ENCODE results near the gene ELP4. TPM values are rescaled to one million over a fixed set of nuclear protein-coding genes. Genes with fewer than 3 reads are reported as not detected.
A peak's percentile ranks its signal among the peaks of the same experiment; 100 is the strongest.

ELP4 gene
- total RNA-seq, 3 donors from 2014 or later = 15.7 to 17.6 (median 16.1) TPM

GRCh38 chr11:31802609-31802989 is 293.0 kb downstream of the ELP4 start:
- Mint-ChIP-seq H3K4me1 (ENCODE audit: low read depth) (peaks cover 37% of the 10 kb centered on the region), H3K4me3 (no peak overlapping the region)
- no peak for DNase-seq

DNA sequence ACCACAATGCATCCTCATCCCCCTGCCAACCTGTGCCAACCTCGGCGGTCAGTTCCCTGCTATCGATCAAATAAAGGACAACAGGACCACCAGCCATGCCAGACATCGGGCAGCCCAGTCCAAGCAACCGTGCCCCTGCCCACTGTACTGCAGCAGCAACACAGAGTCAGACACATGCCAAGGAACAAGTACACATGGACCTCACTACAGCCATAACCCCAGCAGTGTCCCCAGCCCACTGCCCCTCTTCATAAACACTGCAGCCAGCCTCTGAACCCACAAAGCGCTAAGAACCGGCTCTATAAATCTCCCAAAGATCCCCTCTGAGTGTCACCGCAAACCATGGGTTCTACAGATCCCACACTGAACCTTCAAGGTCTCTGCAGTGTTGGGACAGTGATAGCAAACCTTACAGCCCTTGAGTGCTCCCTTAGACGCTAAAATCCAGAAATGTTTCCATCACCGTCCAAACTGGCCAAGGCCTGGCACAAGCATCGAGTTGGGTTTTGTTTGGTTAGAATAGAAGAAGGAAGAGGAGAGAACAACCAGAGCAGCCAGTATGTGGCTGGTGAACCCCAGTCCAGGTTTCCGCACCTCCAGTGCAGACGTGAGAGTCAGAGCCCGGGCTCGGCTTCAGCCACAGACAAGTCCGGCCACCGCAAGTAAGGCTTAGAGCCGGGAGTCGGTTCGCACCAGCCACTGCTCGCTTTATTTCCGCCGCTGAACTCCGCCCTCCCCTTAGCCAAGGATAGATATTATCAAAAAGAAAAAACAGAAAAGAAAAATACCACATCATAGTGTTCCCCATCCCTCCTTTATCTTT is 293.6 kb downstream of the ELP4 start:
- Mint-ChIP-seq H3K4me3 (no peak overlapping the region), H3K9me3 (peaks cover 17% of the 10 kb centered on the region), H3K36me3 (ENCODE audit: insufficient read depth) (no peaks in the 10 kb centered on the region), H3K27me3 (ENCODE audit: low read depth) (peaks cover 83% of the 10 kb centered on the region), H3K4me1 (ENCODE audit: low read depth) (peaks cover 34% of the 10 kb centered on the region)
- no peak for DNase-seq
- ATAC-seq = no peak

More at GRCh38 chr11:31802609-31802989, 293.0 kb downstream of the ELP4 start:
- Mint-ChIP-seq H3K9me3 (peaks cover 17% of the 10 kb centered on the region), H3K36me3 (ENCODE audit: insufficient read depth) (no peaks in the 10 kb centered on the region), H3K27me3 (ENCODE audit: low read depth) (peaks cover 81% of the 10 kb centered on the region)
- no peak for ATAC-seq

- ATAC-seq (no peak), DNase-seq (no peak)
- H3K4me1 Mint-ChIP-seq (ENCODE audit: low read depth) = peaks cover 34% of the 10 kb centered on the region
- H3K36me3 Mint-ChIP-seq (ENCODE audit: insufficient read depth) = no peaks in the 10 kb centered on the region
- H3K4me3 Mint-ChIP-seq = peak overlapping the region; percentile 50
- peaks cover 17% of the 10 kb centered on the region for H3K9me3 Mint-ChIP-seq
- peaks cover 87% of the 10 kb centered on the region for H3K27me3 Mint-ChIP-seq (ENCODE audit: low read depth)
Measured at GRCh38 chr11:31803813-31804311, 294.3 kb downstream of the ELP4 start.

DNA sequence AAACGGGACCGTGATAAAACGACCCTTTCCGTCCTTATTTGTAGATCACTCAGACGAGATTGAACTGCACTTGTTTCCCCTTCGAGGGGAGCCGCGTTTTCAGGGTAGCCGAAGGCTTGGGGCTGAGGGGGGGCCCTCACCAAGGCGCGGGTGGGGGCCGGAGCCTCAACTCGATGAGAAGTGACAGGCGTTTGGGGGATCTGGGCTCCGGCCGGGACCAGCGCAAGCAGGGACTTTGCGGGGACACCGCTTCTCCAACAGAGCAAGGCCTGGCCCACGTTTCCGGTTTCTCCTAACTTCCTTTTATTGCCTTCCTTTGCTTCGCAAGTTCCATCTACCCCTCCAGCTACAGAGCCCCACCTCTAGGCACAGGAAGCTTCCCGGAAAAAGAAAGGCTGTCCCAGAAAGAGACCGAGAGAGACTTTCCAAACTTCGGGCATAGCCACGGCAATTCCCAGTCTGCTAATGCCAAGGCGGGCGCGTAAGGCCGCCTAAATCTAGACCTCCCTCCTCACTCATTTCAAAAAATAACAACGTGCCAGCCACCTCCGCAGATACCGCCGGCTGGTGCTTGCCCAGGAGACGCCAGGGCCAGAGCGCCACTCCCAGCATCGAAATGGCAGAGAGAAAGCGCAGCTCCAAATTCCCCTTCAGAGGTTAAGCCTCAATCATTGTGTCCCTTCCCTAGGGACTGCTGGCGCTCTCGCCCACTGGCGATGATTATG is 294.9 kb downstream of the ELP4 start:
- peaks cover 40% of the 10 kb centered on the region for H3K4me1 Mint-ChIP-seq (ENCODE audit: low read depth)
- no peak for ATAC-seq

DNA sequence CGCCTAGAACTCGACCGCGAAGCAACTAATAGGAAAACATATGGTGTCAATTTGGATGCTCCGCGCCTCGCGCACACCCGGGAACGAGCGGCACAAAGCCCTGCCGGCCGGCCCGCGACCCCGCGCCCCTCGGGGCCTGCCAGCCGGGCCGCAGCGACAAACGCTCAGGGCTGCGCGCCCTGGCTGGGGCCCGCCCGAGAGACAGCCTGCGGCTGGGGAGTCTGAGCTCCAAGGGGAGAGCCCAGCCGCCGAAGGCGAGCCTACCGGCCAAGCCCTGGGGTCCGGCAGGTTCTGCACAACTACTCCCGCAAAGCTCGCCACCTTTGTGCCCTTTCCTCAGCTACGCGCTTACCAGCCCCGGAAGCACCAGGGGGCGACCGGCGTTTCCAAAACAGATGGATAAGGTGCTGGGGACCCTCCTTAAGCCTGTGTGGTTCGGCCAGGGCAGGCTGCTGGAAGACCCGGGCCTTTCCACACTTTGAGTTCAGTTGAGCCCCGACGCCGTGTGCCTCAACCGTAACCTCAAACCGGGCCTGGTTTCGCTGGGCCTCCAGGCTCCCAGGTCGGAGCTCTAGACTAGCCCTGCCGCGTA is 295.6 kb downstream of the ELP4 start:
- DNase-seq = no peak
- Mint-ChIP-seq H3K9me3 (peaks cover 15% of the 10 kb centered on the region), H3K36me3 (ENCODE audit: insufficient read depth) (no peaks in the 10 kb centered on the region), H3K4me3 (peak overlapping the region; percentile 50), H3K4me1 (ENCODE audit: low read depth) (peaks cover 40% of the 10 kb centered on the region), H3K27me3 (ENCODE audit: low read depth) (peaks cover 90% of the 10 kb centered on the region)
- ATAC-seq = no peak

More for the DNA sequence above, 294.9 kb downstream of the ELP4 start:
- Mint-ChIP-seq H3K4me3 (peak overlapping the region; percentile 50), H3K27me3 (ENCODE audit: low read depth) (peaks cover 89% of the 10 kb centered on the region), H3K9me3 (peaks cover 17% of the 10 kb centered on the region), H3K36me3 (ENCODE audit: insufficient read depth) (no peaks in the 10 kb centered on the region)
- DNase-seq = no peak

DNA sequence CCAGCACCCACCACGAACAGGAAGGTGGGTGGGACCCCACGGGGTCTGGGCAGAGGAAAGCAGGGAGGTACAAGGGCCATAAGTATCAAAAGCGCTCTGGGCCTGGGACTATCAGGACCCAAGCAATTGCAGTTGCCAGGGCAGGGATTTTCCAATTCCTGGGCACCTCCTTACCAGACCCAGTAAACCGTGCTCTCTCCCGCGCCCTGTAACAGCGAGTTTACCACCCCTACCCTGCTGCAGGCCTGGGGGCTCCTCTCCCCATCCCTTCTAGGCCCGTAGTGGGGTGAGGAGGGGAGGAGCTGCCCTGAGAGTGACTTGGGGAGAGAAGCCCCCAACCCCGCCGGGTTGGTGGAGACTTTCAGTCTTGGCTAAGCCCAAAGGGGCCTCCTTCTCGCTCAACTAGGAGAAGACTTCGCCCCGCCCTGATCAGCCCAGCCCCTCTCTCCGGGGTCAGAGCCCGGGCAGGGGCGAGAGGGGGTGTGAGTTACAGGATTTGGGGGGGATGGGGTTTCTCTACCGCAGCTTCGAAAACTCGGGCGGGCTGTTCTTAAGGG is 296.1 kb downstream of the ELP4 start:
- DNase-seq = no peak
- no peak for ATAC-seq
- H3K4me3 Mint-ChIP-seq = no peak overlapping the region
- peaks cover 38% of the 10 kb centered on the region for H3K4me1 Mint-ChIP-seq (ENCODE audit: low read depth)
- peaks cover 87% of the 10 kb centered on the region for H3K27me3 Mint-ChIP-seq (ENCODE audit: low read depth)
- H3K9me3 Mint-ChIP-seq = peaks cover 10% of the 10 kb centered on the region
- H3K36me3 Mint-ChIP-seq (ENCODE audit: insufficient read depth) = no peaks in the 10 kb centered on the region

- ATAC-seq (no peak), DNase-seq (no peak)
- Mint-ChIP-seq H3K27me3 (ENCODE audit: low read depth) (peaks cover 86% of the 10 kb centered on the region), H3K4me3 (no peak overlapping the region), H3K4me1 (ENCODE audit: low read depth) (peaks cover 42% of the 10 kb centered on the region), H3K9me3 (peaks cover 9% of the 10 kb centered on the region), H3K36me3 (ENCODE audit: insufficient read depth) (no peaks in the 10 kb centered on the region)
Measured at GRCh38 chr11:31806186-31806927, 296.8 kb downstream of the ELP4 start.

GRCh38 chr11:31806928-31807798 is 297.6 kb downstream of the ELP4 start:
- H3K4me3 Mint-ChIP-seq = no peak overlapping the region
- no peaks in the 10 kb centered on the region for H3K36me3 Mint-ChIP-seq (ENCODE audit: insufficient read depth)
- peaks cover 85% of the 10 kb centered on the region for H3K27me3 Mint-ChIP-seq (ENCODE audit: low read depth)
- no peak for ATAC-seq
- no peak for DNase-seq
- H3K4me1 Mint-ChIP-seq (ENCODE audit: low read depth) = peaks cover 46% of the 10 kb centered on the region
- H3K9me3 Mint-ChIP-seq = peaks cover 9% of the 10 kb centered on the region

- no peak for DNase-seq
- H3K36me3 Mint-ChIP-seq (ENCODE audit: insufficient read depth) = no peaks in the 10 kb centered on the region
- ATAC-seq = no peak
- peaks cover 47% of the 10 kb centered on the region for H3K4me1 Mint-ChIP-seq (ENCODE audit: low read depth)
- peaks cover 81% of the 10 kb centered on the region for H3K27me3 Mint-ChIP-seq (ENCODE audit: low read depth)
- H3K9me3 Mint-ChIP-seq = peaks cover 4% of the 10 kb centered on the region
- no peak overlapping the region for H3K4me3 Mint-ChIP-seq
Measured at GRCh38 chr11:31807799-31808667, 298.5 kb downstream of the ELP4 start.

GRCh38 chr11:31808721-31809540 is 299.4 kb downstream of the ELP4 start:
- H3K27me3 Mint-ChIP-seq (ENCODE audit: low read depth) = peaks cover 77% of the 10 kb centered on the region
- DNase-seq = no peak
- H3K9me3 Mint-ChIP-seq = no peaks in the 10 kb centered on the region
- H3K36me3 Mint-ChIP-seq (ENCODE audit: insufficient read depth) = no peaks in the 10 kb centered on the region
- ATAC-seq = no peak
- peaks cover 42% of the 10 kb centered on the region for H3K4me1 Mint-ChIP-seq (ENCODE audit: low read depth)
- peak overlapping the region; percentile 49 for H3K4me3 Mint-ChIP-seq

GRCh38 chr11:31809541-31809856 is 299.9 kb downstream of the ELP4 start:
- H3K4me1 Mint-ChIP-seq (ENCODE audit: low read depth) = peaks cover 40% of the 10 kb centered on the region
- peaks cover 76% of the 10 kb centered on the region for H3K27me3 Mint-ChIP-seq (ENCODE audit: low read depth)
- DNase-seq (no peak), ATAC-seq (no peak)
- peak overlapping the region; percentile 49 for H3K4me3 Mint-ChIP-seq
- no peaks in the 10 kb centered on the region for H3K9me3 Mint-ChIP-seq
- no peaks in the 10 kb centered on the region for H3K36me3 Mint-ChIP-seq (ENCODE audit: insufficient read depth)
